Tongue (tissue), 2 donors: ENCODE measurements around the gene GCGR. TPM values are rescaled to one million over a fixed set of nuclear protein-coding genes. Genes with fewer than 3 reads are reported as not detected.
A peak's percentile ranks its signal among the peaks of the same experiment; 100 is the strongest.
"Not testable (repeated sequence)": the region's sequence is repeated elsewhere in the genome, so short reads cannot be mapped to it uniquely, and the experiment has no call there.

ENCODE experiments used
- DNase-seq: peaks from one replicate; pipeline ENCODE4 v3.0.0-alpha.2; 2015
- total RNA-seq: library from RNA; depleted of rRNA; stranded (reverse); fragments of >200 nt; gene quantifications from one replicate; pipeline ENCODE4 v1.2.3, GENCODE V29; 2014

Gene GCGR
- total RNA-seq, 1 donor from 2014 or later = not detected

- peak; percentile 26 for DNase-seq
Observed at GRCh38 chr17:81832608-81833159, 28.7 kb downstream of the GCGR start.

GRCh38 chr17:81833160-81833920 lies 29.4 kb downstream of the GCGR start, which contains the start of gene MCRIP1:
Gene MCRIP1 (minus strand): TSS chr17:81833291. CDS start chr17:81824506, 8,785 bp downstream.
- peak; percentile 97 for DNase-seq

GRCh38 chr17:81833921-81834830 lies 30.2 kb downstream of the GCGR start:
- no peak for DNase-seq

GRCh38 chr17:81834831-81835267 lies 30.9 kb downstream of the GCGR start, which contains the start of gene PPP1R27:
Gene PPP1R27 (minus strand): TSS chr17:81835050. CDS start chr17:81834953, 97 bp downstream.
- DNase-seq = peak; percentile 23

- DNase-seq = no peak
Observed at GRCh38 chr17:81837641-81838040, 33.7 kb downstream of the GCGR start.

- DNase-seq = no peak
Observed at GRCh38 chr17:81838753-81839255, 34.9 kb downstream of the GCGR start.

- no peak for DNase-seq
Observed at GRCh38 chr17:81839301-81839700, 35.4 kb downstream of the GCGR start.

GRCh38 chr17:81840059-81840458 lies 36.1 kb downstream of the GCGR start:
- DNase-seq = not testable (repeated sequence)

- no peak for DNase-seq
Observed at GRCh38 chr17:81840826-81841778, 37.2 kb downstream of the GCGR start.

GRCh38 chr17:81841866-81842265 lies 37.9 kb downstream of the GCGR start:
- no peak for DNase-seq

GRCh38 chr17:81842378-81842724 lies 38.4 kb downstream of the GCGR start:
- no peak for DNase-seq

GRCh38 chr17:81842725-81843504 lies 39.0 kb downstream of the GCGR start:
- no peak for DNase-seq

- no peak for DNase-seq
Observed at GRCh38 chr17:81843713-81844326, 39.9 kb downstream of the GCGR start.

GRCh38 chr17:81844327-81844851 lies 40.4 kb downstream of the GCGR start:
- DNase-seq = no peak

- no peak for DNase-seq
Observed at GRCh38 chr17:81844887-81845286, 40.9 kb downstream of the GCGR start.

- DNase-seq = no peak
Observed at GRCh38 chr17:81845361-81845760, 41.4 kb downstream of the GCGR start.

- DNase-seq = no peak
Observed at GRCh38 chr17:81845881-81846742, 42.2 kb downstream of the GCGR start.
